T-helper 17 cell (primary cell): ENCODE data around the gene RAPGEFL1. TPM values are rescaled to one million over a fixed set of nuclear protein-coding genes. Genes with fewer than 3 reads are reported as not detected.
A peak's percentile ranks its signal among the peaks of the same experiment; 100 is the strongest.

ENCODE experiments used
- ATAC-seq: fragments of 150-1000 bp; cut with Tn5 transposase; 2 replicates; pipeline ENCODE4 v1.10.0; 2021; ENCODE audit warnings: mild to moderate bottlenecking, moderate library complexity
- DNase-seq, 3 donors: peaks; one replicate each; pipeline versions ENCODE4 v3.0.0 to v3.0.0-alpha.2; 2020 to 2021
- H3K9me3 ChIP-seq: one replicate; pipeline ENCODE4 v1.7.0; 2013; ENCODE audit warnings: low read length, mild to moderate bottlenecking; ENCODE audit not compliant: control insufficient read depth, poor library complexity, severe bottlenecking
- H3K27ac Mint-ChIP-seq: one replicate; pipeline ENCODE4 v1.8.0; 2022; ENCODE audit warnings: mild to moderate bottlenecking, moderate library complexity, mixed read lengths
- H3K27me3 Mint-ChIP-seq: one replicate; pipeline ENCODE4 v1.8.0; 2022; ENCODE audit warnings: mixed read lengths
- H3K36me3 Mint-ChIP-seq: one replicate; pipeline ENCODE4 v1.8.0; 2022; ENCODE audit warnings: low read depth, mixed read lengths
- H3K4me1 Mint-ChIP-seq: one replicate; pipeline ENCODE4 v1.8.0; 2022; ENCODE audit warnings: mild to moderate bottlenecking, mixed read lengths
- H3K4me3 Mint-ChIP-seq: one replicate; pipeline ENCODE4 v1.8.0; 2022; ENCODE audit warnings: mild to moderate bottlenecking, moderate library complexity, mixed read lengths
- total RNA-seq, 4 donors: library from RNA in 2 of 4; stranded (reverse) in 2 of 4; gene quantifications; one replicate each; pipeline ENCODE4 v1.2.3 and lab custom pipeline; 2022 to 2026

The RAPGEFL1 gene
- total RNA-seq, 2 donors from 2014 or later = 6.9 to 10.5 TPM

DNA sequence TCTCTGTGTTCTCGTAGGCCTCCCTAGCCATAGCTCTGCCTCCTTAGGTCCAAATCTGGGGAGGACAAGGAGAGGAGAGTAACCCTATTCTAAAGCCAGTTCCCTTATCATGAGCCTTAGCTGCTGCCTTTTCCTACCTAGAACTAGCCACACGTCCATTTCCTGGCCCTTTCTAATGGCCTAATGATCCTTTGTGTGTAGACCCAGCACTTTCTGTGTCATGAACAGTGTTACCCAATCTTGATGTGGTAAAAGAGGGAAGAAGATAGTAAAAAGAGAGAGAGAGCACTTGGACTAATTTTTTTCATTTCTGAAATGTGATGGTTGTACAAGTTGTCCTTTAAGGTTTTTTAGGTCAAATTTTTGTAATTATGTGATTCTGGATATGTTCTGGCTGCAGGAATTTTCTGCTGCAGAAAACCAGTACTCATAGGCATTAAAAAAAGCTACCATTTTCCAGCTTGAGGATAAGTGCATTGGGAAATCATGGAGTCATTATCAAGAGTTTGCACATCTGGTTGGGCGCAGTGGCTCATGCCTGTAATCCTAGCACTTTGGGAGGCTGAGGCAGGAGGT, 18.7 kb upstream of the RAPGEFL1 start:
- no peaks in the 10 kb centered on the region for H3K9me3 ChIP-seq
- ATAC-seq (no peak), DNase-seq (no peak)
- no peaks in the 10 kb centered on the region for H3K27me3 Mint-ChIP-seq
- no peak overlapping the region for H3K4me3 Mint-ChIP-seq
- peak overlapping the region; percentile 45 for H3K27ac Mint-ChIP-seq
- peaks cover 5% of the 10 kb centered on the region for H3K36me3 Mint-ChIP-seq
- peaks cover 16% of the 10 kb centered on the region for H3K4me1 Mint-ChIP-seq

DNA sequence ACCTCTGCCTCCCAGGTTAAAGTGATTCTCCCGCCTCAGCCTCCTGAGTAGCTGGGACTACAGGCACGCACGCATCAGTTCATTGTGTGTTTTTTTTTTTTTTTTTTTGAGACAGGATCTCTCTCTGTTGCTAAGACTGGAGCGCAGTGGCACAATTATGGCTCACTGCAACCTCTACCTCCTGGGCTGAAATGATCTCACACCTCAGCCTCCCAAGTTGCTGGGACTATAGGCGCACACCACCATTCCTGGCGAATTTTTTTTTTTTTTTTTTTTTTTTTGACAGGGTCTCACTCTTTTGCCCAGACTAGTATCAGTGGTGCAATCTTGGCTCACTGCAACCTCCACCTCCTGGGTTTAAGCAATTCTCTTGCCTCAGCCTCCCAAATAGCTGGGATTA, 17.8 kb upstream of the RAPGEFL1 start:
- peak overlapping the region; percentile 24 for H3K27ac Mint-ChIP-seq
- DNase-seq = no peak
- no peaks in the 10 kb centered on the region for H3K27me3 Mint-ChIP-seq
- no peak for ATAC-seq
- H3K9me3 ChIP-seq = no peaks in the 10 kb centered on the region
- H3K36me3 Mint-ChIP-seq = peaks cover 5% of the 10 kb centered on the region
- H3K4me3 Mint-ChIP-seq = no peak overlapping the region
- peaks cover 14% of the 10 kb centered on the region for H3K4me1 Mint-ChIP-seq

DNA sequence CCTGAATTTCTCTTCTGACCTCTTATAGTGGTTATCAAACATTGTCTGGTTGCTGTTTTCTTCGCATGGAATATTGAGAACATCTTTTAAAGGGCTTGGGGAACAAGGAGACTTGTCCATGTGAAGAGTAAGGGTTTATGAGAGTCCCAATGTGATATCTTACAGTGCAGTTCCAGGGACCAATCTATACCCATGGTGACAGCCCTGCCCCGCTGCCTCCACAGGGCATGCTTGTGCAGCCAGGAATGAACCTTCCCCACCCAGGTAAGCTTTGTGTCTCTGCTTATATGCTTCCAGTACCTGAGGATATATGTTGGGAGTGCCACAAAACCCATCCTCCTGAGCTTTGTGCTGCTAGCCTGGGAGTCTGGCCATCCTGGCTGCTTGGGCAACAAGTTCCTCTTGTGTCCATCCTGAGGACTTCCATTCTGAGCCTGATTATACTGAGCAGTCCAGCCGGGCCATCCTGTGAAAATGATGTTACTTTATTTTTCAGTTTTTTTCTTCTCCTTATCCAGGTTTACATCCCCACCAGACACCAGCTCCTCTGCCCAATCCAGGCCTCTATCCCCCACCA, 9.5 kb upstream of the RAPGEFL1 start:
- H3K36me3 Mint-ChIP-seq = peaks cover 8% of the 10 kb centered on the region
- H3K9me3 ChIP-seq = no peaks in the 10 kb centered on the region
- H3K4me1 Mint-ChIP-seq = peaks cover 13% of the 10 kb centered on the region
- DNase-seq = no peak
- peak overlapping the region; percentile 90 for H3K27ac Mint-ChIP-seq
- no peaks in the 10 kb centered on the region for H3K27me3 Mint-ChIP-seq
- no peak overlapping the region for H3K4me3 Mint-ChIP-seq
- ATAC-seq = peak; percentile 17

DNA sequence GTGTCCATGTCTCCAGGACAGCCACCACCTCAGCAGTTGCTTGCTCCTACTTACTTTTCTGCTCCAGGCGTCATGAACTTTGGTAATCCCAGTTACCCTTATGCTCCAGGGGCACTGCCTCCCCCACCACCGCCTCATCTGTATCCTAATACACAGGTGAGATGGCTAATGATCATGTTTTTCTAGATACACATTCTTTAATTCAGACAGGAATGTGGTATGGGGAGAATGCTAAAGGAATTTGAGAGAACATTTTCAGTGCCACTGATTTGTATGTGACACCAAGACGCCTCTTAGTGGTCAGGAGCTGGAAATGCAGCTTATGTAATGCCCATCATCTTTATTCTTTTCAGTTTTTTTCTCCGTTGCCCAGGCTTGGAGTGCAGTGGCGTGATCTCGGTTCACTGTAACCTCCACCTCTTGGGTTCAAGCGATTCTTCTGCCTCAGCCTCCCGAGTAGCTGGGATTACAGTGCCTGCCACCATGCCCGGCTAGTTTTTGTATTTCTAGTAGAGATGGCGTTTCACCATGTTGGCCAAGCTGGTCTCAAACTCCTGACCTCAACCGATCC, 8.9 kb upstream of the RAPGEFL1 start:
- H3K9me3 ChIP-seq = no peaks in the 10 kb centered on the region
- no peaks in the 10 kb centered on the region for H3K27me3 Mint-ChIP-seq
- ATAC-seq (peak; percentile 85), DNase-seq (no peak)
- no peak overlapping the region for H3K4me3 Mint-ChIP-seq
- H3K27ac Mint-ChIP-seq = peak overlapping the region; percentile 90
- H3K36me3 Mint-ChIP-seq = peaks cover 8% of the 10 kb centered on the region
- H3K4me1 Mint-ChIP-seq = peaks cover 13% of the 10 kb centered on the region

DNA sequence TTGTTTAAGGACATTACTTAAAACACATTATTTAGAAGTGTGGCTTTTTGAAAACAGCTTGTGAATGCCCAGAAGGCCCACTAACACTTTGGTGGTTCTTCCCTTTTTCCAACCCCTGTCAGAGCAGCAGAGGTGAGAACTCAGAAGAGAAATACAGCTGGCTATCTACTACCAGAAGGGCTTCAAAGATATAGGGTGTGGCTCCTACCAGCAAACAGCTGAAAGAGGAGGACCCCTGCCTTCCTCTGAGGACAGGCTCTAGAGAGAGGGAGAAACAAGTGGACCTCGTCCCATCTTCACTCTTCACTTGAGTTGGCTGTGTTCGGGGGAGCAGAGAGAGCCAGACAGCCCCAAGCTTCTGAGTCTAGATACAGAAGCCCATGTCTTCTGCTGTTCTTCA, 6.9 kb upstream of the RAPGEFL1 start:
- Mint-ChIP-seq H3K27me3 (no peaks in the 10 kb centered on the region), H3K4me3 (no peak overlapping the region), H3K27ac (no peak overlapping the region), H3K36me3 (peaks cover 8% of the 10 kb centered on the region), H3K4me1 (peaks cover 14% of the 10 kb centered on the region)
- ATAC-seq = no peak
- H3K9me3 ChIP-seq = no peaks in the 10 kb centered on the region
- no peak for DNase-seq

DNA sequence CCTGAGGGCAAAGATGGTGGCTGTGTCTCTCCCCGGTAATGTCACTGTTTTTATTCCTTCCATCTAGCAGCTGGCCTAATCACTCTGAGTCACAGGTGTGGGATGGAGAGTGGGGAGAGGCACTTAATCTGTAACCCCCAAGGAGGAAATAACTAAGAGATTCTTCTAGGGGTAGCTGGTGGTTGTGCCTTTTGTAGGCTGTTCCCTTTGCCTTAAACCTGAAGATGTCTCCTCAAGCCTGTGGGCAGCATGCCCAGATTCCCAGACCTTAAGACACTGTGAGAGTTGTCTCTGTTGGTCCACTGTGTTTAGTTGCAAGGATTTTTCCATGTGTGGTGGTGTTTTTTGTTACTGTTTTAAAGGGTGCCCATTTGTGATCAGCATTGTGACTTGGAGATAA, 5.5 kb upstream of the RAPGEFL1 start:
- no peak for DNase-seq
- no peaks in the 10 kb centered on the region for H3K27me3 Mint-ChIP-seq
- H3K4me3 Mint-ChIP-seq = no peak overlapping the region
- ATAC-seq = no peak
- H3K27ac Mint-ChIP-seq = no peak overlapping the region
- peaks cover 11% of the 10 kb centered on the region for H3K4me1 Mint-ChIP-seq
- H3K36me3 Mint-ChIP-seq = peaks cover 8% of the 10 kb centered on the region
- H3K9me3 ChIP-seq = no peaks in the 10 kb centered on the region

DNA sequence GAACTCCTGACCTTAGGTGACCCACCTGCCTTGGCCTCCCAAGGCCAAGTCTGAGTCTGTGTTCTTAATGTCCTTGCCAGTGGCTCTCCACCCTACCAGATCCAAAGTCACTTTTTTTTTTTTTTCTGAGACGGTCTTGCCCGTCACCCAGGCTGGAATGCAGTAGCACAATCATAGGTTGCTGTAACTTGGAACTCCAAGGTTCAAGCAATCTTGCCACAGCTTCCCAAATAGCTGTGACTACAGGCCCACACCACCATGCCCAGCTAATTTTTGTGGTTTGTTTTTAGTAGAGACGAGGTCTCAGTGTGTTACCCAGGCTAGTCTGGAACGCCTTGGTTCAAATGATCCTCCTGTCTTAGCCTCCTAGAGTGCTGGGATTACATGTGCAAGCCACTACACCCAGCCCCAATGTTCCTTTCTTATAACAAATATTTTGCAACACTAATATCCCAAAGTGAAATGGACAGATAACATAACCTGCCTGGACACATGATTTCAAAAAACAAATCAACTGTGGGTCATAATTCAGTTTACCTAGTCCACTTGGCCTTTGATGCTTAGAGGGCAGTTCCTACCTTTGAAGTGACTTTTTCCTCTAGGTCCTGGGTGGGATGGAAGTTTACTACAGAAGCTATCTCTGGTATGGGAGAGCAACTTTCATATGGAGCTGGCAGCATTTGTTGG, 4.0 kb upstream of the RAPGEFL1 start:
- H3K27me3 Mint-ChIP-seq = no peaks in the 10 kb centered on the region
- no peak for ATAC-seq
- no peak for DNase-seq
- no peak overlapping the region for H3K4me3 Mint-ChIP-seq
- H3K36me3 Mint-ChIP-seq = peaks cover 4% of the 10 kb centered on the region
- H3K9me3 ChIP-seq = no peaks in the 10 kb centered on the region
- no peak overlapping the region for H3K27ac Mint-ChIP-seq
- peaks cover 14% of the 10 kb centered on the region for H3K4me1 Mint-ChIP-seq

DNA sequence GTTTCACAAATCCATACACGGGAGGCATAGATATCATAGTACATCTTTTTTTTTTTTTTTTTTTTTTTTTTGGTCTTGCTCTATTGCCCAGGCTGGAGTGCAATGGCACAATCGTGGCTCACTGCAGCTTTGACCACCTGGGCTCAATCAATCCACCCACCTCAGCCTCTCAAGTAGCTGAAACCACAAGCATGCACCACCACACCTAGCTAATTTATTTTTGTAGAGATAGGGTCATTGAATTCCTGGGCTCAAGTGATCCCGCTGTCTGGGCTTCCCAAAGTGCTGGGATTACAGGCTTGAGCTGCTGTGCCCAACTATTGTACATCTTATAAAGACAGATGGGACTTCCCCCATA, 3.5 kb upstream of the RAPGEFL1 start:
- H3K27me3 Mint-ChIP-seq = no peaks in the 10 kb centered on the region
- peaks cover 2% of the 10 kb centered on the region for H3K36me3 Mint-ChIP-seq
- DNase-seq (no peak), ATAC-seq (no peak)
- H3K27ac Mint-ChIP-seq = no peak overlapping the region
- no peak overlapping the region for H3K4me3 Mint-ChIP-seq
- peaks cover 8% of the 10 kb centered on the region for H3K4me1 Mint-ChIP-seq
- no peaks in the 10 kb centered on the region for H3K9me3 ChIP-seq

DNA sequence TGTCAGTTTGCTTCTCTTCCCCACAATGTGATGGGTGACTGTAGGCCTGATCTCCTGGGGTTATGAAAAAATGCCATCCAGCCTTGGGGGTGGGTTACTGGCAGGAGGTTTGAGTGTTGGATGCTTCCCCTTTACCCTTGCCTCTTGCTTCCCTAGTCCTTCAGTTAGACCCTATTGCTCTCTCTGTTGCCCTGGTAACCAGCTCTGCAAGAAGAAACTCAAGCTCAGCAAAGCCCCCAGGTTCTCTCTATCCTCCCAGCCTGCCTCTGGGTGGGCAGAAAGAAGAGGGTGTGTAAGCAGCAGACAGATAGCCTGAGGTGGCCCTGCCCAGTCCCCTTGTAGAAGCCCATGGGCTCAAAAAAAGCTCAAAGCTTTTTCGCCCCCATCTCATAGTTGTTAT, 2.8 kb upstream of the RAPGEFL1 start:
- DNase-seq = no peak
- H3K4me3 Mint-ChIP-seq = no peak overlapping the region
- H3K9me3 ChIP-seq = no peaks in the 10 kb centered on the region
- ATAC-seq = no peak
- peaks cover 2% of the 10 kb centered on the region for H3K36me3 Mint-ChIP-seq
- no peaks in the 10 kb centered on the region for H3K27me3 Mint-ChIP-seq
- H3K27ac Mint-ChIP-seq = peak overlapping the region; percentile 80
- peaks cover 8% of the 10 kb centered on the region for H3K4me1 Mint-ChIP-seq

DNA sequence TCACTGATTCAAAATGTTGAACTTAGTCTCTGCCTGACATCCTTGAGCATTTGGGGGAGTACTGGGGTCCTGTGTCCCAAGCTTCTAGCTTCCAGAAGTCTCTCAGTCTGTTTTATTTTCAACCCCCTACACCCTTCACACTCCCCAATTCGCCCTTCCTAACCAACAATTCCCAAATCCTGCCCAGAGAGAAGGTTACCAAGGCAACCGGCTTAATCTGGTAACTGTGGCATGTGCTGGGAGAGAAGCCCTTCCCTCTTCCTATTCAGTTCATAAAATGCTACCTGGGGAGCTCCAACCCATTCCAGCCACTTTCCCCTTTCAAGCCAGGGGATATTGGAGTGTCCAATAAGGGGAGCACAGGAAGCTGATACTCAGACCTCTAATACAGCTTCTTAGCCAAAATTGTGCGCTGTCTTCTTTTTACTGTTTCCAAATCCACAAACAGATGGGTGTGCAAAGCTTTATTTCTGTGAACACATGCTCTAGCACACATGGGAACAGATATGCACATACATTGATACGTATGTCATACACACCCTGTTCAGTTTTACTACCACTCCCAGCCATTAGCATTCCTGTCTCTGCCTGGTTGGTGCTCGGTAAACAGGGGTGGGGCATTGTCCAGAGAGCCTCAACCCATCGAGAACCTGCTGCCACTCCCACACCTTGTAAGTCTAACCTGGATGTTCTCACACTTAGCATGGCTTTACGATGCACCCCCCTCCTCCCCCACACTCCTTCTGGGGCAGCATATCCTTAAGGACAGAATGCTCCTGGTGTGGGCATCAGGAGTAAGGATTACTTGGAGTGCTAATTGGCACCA, 1.1 kb upstream of the RAPGEFL1 start:
- Mint-ChIP-seq H3K36me3 (no peaks in the 10 kb centered on the region), H3K4me1 (peaks cover 8% of the 10 kb centered on the region), H3K4me3 (peak overlapping the region; percentile 68), H3K27ac (no peak overlapping the region), H3K27me3 (no peaks in the 10 kb centered on the region)
- no peaks in the 10 kb centered on the region for H3K9me3 ChIP-seq
- DNase-seq (no peak), ATAC-seq (no peak)

DNA sequence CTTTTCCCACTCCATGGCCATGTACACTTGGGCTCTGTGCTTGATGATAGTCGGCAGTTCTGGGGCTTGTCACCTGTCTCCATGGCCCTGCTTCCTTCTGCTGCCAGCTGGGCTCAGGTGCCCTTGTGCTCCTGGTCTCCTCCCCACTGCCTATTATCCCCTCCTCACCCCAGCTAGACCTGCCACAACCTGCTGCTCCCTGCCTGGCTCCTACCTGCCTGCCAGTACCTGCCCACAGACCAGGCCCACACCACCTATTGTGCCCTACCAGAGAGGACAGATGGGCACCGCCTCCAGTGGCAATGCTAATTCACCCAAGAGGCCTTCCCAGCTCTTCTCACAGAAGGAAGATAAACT, 538 bp upstream of the RAPGEFL1 start:
- H3K27ac Mint-ChIP-seq = peak overlapping the region; percentile 24
- no peak for ATAC-seq
- H3K36me3 Mint-ChIP-seq = no peaks in the 10 kb centered on the region

DNA sequence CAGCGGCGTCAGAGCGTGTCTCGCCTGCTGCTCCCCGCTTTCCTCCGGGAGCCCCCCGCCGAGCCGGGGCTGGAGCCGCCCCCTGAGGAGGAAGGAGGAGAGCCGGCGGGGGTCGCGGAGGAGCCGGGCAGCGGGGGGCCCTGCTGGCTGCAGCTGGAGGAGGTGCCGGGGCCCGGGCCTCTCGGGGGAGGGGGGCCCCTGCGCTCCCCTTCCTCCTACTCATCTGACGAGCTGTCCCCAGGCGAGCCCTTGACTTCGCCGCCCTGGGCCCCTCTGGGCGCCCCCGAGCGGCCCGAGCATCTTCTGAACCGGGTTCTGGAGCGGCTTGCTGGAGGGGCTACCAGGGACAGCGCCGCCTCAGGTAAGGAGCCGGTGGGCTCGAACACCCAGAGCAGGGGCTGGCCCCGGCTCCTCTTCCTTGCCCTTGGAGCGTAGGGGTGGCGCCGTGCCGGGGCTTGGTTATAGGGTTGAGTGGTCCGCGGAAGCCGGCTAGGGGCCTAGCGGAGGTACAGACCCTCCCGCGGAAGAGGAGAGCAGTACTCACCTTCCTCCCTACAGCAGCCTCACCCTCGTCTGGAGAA, 841 bp downstream of the RAPGEFL1 start:
- ATAC-seq = no peak
- Mint-ChIP-seq H3K4me3 (peak overlapping the region; percentile 28), H3K27ac (no peak overlapping the region), H3K36me3 (no peaks in the 10 kb centered on the region), H3K27me3 (no peaks in the 10 kb centered on the region), H3K4me1 (peaks cover 8% of the 10 kb centered on the region)
- no peaks in the 10 kb centered on the region for H3K9me3 ChIP-seq
- DNase-seq = no peak

More for the DNA sequence above, 538 bp upstream of the RAPGEFL1 start:
- Mint-ChIP-seq H3K4me3 (peak overlapping the region; percentile 68), H3K27me3 (no peaks in the 10 kb centered on the region), H3K4me1 (peaks cover 8% of the 10 kb centered on the region)
- DNase-seq = no peak
- H3K9me3 ChIP-seq = no peaks in the 10 kb centered on the region

DNA sequence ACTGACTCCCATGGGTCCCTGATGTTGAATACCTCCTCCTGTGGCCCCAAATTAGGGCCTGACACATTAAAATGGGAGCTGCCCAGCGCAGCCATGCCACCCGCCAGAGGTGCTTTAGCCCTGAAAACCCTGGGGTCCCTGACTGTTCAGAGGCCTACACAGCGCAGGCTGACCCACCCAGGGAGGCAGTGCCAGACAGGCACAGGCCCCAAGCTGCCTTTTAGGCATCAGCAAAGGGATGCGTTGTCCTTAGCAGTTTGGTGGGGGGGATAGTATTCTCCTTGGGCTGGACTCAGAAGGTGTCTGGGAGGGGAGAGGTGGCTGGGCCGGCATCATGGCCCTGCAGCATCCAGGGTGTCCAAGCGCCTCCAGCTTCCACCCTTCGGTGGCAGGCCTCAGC, 1.4 kb downstream of the RAPGEFL1 start:
- DNase-seq (no peak), ATAC-seq (no peak)
- peak overlapping the region; percentile 39 for H3K4me3 Mint-ChIP-seq
- no peaks in the 10 kb centered on the region for H3K9me3 ChIP-seq
- no peaks in the 10 kb centered on the region for H3K27me3 Mint-ChIP-seq
- H3K36me3 Mint-ChIP-seq = no peaks in the 10 kb centered on the region
- no peak overlapping the region for H3K27ac Mint-ChIP-seq
- peaks cover 8% of the 10 kb centered on the region for H3K4me1 Mint-ChIP-seq
